HEK293 (cell line): ENCODE data around the gene RACGAP1.

Source experiments
- KLF1 ChIP-seq: fragments of 450-650 bp; formaldehyde crosslinking; IDR thresholded peaks from 2 replicates; pipeline ENCODE4 v1.5.1; 2016; ENCODE audit warnings: missing biosample characterization, missing genetic modification characterization
- SETDB1 ChIP-seq: IDR thresholded peaks from one replicate; pipeline ENCODE4 v1.6.1; 2017; ENCODE audit warnings: mild to moderate bottlenecking, low read length, moderate library complexity, mixed read lengths; ENCODE audit not compliant: insufficient read length
- ZNF175 ChIP-seq: fragments of 450-650 bp; formaldehyde crosslinking; IDR thresholded peaks from 2 replicates; pipeline ENCODE4 v1.5.1; 2016; ENCODE audit warnings: missing biosample characterization, missing genetic modification characterization
- ZNF558 ChIP-seq: fragments of 450-650 bp; formaldehyde crosslinking; IDR thresholded peaks from 2 replicates; pipeline ENCODE4 v1.5.1; 2016; ENCODE audit warnings: missing biosample characterization, missing genetic modification characterization
- ZNF585B ChIP-seq: fragments of 450-650 bp; formaldehyde crosslinking; IDR thresholded peaks from 2 replicates; pipeline ENCODE4 v1.5.1; 2016; ENCODE audit warnings: missing biosample characterization, missing genetic modification characterization
- ZNF600 ChIP-seq: fragments of 450-650 bp; formaldehyde crosslinking; IDR thresholded peaks from 2 replicates; pipeline ENCODE4 v1.5.1; 2016; ENCODE audit warnings: missing biosample characterization, missing genetic modification characterization
- ZNF610 ChIP-seq: fragments of 450-650 bp; formaldehyde crosslinking; IDR thresholded peaks from 2 replicates; pipeline ENCODE4 v1.5.1; 2016; ENCODE audit warnings: missing biosample characterization, missing genetic modification characterization, borderline replicate concordance
- TF ChIP-seq, protein P1 (sequence below): fragments of 450-650 bp; formaldehyde crosslinking; IDR thresholded peaks from 2 replicates; pipeline ENCODE4 v1.5.1; 2016; ENCODE audit warnings: missing biosample characterization, missing genetic modification characterization
- TF ChIP-seq, protein P2 (sequence below): fragments of 450-650 bp; formaldehyde crosslinking; IDR thresholded peaks from 2 replicates; pipeline ENCODE4; 2016; ENCODE audit warnings: missing biosample characterization, missing genetic modification characterization
- TF ChIP-seq, protein P3 (sequence below): fragments of 450-650 bp; formaldehyde crosslinking; IDR thresholded peaks from 2 replicates; pipeline ENCODE4 v1.5.1; 2016; ENCODE audit warnings: missing biosample characterization, missing genetic modification characterization
- TF ChIP-seq, protein P4 (sequence below): fragments of 450-650 bp; formaldehyde crosslinking; IDR thresholded peaks from 2 replicates; pipeline ENCODE4 v1.5.1; 2016; ENCODE audit warnings: missing biosample characterization, missing genetic modification characterization

DNA sequence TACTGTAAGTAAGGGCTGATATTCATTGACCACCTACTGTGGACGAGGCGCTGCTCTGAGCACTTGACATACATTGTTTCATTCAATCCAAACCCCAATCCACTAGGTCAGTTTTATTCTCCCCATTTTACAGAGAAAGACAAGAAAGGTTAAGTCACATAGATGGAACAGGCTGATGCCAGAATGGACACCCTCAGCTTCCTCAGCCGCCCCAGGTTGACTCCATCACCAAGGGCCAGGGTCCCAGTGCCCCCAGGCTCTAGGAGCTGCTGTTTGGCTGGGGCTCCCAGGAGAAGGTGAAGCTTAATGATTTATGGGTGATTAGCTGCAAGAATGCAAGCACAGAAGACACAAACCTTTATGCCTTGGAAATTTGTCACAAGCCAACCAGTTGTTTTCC, 75.4 kb downstream of the RACGAP1 start:
- TF ChIP-seq, protein P1, sequence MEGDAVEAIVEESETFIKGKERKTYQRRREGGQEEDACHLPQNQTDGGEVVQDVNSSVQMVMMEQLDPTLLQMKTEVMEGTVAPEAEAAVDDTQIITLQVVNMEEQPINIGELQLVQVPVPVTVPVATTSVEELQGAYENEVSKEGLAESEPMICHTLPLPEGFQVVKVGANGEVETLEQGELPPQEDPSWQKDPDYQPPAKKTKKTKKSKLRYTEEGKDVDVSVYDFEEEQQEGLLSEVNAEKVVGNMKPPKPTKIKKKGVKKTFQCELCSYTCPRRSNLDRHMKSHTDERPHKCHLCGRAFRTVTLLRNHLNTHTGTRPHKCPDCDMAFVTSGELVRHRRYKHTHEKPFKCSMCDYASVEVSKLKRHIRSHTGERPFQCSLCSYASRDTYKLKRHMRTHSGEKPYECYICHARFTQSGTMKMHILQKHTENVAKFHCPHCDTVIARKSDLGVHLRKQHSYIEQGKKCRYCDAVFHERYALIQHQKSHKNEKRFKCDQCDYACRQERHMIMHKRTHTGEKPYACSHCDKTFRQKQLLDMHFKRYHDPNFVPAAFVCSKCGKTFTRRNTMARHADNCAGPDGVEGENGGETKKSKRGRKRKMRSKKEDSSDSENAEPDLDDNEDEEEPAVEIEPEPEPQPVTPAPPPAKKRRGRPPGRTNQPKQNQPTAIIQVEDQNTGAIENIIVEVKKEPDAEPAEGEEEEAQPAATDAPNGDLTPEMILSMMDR (tag by site-specific recombination): no peak
- TF ChIP-seq, protein P2, sequence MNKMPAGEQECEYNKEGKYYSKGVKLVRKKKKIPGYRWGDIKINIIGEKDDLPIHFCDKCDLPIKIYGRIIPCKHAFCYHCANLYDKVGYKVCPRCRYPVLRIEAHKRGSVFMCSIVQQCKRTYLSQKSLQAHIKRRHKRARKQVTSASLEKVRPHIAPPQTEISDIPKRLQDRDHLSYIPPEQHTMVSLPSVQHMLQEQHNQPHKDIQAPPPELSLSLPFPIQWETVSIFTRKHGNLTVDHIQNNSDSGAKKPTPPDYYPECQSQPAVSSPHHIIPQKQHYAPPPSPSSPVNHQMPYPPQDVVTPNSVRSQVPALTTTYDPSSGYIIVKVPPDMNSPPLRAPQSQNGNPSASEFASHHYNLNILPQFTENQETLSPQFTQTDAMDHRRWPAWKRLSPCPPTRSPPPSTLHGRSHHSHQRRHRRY: no peak
- TF ChIP-seq SETDB1 (no peak), ZNF558 (tag by site-specific recombination) (no peak), ZNF610 (no peak), ZNF600 (tag by site-specific recombination) (no peak), KLF1 (tag by site-specific recombination) (no peak), ZNF585B (tag by site-specific recombination) (no peak), ZNF175 (tag by site-specific recombination) (no peak)
- TF ChIP-seq, protein P3, sequence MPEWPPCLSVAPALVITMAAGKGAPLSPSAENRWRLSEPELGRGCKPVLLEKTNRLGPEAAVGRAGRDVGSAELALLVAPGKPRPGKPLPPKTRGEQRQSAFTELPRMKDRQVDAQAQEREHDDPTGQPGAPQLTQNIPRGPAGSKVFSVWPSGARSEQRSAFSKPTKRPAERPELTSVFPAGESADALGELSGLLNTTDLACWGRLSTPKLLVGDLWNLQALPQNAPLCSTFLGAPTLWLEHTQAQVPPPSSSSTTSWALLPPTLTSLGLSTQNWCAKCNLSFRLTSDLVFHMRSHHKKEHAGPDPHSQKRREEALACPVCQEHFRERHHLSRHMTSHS (tag by site-specific recombination): no peak
- TF ChIP-seq, protein P4, sequence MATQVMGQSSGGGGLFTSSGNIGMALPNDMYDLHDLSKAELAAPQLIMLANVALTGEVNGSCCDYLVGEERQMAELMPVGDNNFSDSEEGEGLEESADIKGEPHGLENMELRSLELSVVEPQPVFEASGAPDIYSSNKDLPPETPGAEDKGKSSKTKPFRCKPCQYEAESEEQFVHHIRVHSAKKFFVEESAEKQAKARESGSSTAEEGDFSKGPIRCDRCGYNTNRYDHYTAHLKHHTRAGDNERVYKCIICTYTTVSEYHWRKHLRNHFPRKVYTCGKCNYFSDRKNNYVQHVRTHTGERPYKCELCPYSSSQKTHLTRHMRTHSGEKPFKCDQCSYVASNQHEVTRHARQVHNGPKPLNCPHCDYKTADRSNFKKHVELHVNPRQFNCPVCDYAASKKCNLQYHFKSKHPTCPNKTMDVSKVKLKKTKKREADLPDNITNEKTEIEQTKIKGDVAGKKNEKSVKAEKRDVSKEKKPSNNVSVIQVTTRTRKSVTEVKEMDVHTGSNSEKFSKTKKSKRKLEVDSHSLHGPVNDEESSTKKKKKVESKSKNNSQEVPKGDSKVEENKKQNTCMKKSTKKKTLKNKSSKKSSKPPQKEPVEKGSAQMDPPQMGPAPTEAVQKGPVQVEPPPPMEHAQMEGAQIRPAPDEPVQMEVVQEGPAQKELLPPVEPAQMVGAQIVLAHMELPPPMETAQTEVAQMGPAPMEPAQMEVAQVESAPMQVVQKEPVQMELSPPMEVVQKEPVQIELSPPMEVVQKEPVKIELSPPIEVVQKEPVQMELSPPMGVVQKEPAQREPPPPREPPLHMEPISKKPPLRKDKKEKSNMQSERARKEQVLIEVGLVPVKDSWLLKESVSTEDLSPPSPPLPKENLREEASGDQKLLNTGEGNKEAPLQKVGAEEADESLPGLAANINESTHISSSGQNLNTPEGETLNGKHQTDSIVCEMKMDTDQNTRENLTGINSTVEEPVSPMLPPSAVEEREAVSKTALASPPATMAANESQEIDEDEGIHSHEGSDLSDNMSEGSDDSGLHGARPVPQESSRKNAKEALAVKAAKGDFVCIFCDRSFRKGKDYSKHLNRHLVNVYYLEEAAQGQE (tag by site-specific recombination): no peak
